Stimulated activated naive CD8-positive, alpha-beta T cell treated with anti-CD3 and anti-CD28 coated beads, Interleukin-15, Interleukin-2, amounts not matched to agents 100 U/mL and 50 U/mL, for 24 hours (primary cell): ENCODE data around the gene CCDC192.
"Not testable (repeated sequence)": the region's sequence is repeated elsewhere in the genome, so short reads cannot be mapped to it uniquely, and the experiment has no call there.

Source experiments
- ATAC-seq: fragments of 150-1000 bp; cut with Tn5 transposase; one replicate; pipeline ENCODE4 v1.10.0; 2021
- DNase-seq: peaks from one replicate; pipeline ENCODE4 v3.0.0; 2021

Gene CCDC192

GRCh38 chr5:127766676-127767335 lies 63.6 kb downstream of the CCDC192 start:
- ATAC-seq = no peak
- no peak for DNase-seq

- ATAC-seq (no peak), DNase-seq (no peak)
Measured at GRCh38 chr5:127769386-127769785, 66.2 kb downstream of the CCDC192 start.

DNA sequence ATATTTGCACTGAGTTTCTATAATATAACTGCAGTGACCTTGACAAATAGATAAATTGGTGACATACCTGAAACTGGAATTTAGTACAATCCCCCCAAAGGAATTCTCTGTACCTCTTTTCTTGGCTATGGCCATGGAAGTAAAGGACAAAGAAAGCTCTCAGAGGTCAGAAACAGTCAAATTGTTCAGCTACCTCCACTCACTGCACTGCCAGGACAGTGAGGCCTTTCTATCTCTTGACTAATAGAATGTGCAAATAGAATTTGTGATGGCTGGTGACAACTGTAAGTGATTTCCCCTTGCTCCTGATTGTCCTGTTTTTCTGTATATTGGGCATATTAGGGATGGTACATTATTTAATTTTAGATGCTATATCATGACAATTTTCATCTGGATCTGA lies 67.1 kb downstream of the CCDC192 start:
- no peak for ATAC-seq

GRCh38 chr5:127772531-127772930 lies 69.3 kb downstream of the CCDC192 start:
- ATAC-seq (no peak), DNase-seq (no peak)

More for the DNA sequence above, 67.1 kb downstream of the CCDC192 start:
- DNase-seq = no peak

GRCh38 chr5:127774221-127774620 lies 71.0 kb downstream of the CCDC192 start:
- DNase-seq (no peak), ATAC-seq (no peak)

DNA sequence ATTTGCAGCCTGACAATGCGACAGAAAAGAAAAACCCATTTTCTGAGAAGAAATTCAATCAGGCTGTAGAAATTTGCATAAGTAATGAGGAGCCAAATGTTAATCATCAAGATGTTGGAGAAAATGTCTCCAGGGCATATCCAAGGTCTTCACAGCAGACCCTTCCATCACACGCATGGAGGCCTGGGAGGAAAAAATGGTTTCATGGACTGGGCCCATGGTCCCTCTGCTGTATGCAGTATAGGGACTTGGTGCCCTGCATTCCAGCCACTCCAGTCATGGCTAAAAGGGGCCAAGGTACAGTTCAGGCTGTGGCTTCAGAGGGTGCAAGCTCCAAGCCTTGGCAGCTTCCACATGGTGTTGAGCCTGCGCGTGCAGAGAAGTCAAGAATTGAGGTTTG lies 73.3 kb downstream of the CCDC192 start:
- DNase-seq = no peak
- ATAC-seq = no peak

- ATAC-seq = no peak
Measured at GRCh38 chr5:127777957-127778356, 74.8 kb downstream of the CCDC192 start.

DNA sequence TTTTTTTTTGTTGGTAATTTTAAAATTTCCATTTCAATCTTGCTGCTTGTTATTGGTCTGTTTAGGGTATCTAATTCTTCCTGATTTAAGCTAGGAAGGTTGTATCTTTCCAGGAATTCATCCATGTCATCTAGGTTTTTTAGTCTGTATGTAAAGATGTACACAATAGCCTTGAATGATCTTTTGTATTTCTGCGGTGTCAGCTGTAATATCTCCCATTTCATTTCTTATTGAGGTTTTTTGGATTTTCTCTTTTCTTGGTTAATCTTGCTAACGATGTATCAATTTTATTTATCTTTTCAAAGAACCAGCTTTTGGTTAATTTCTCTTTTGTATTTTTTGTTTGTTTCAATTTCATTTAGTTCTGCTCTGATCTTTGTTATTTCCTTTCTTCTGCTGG lies 79.3 kb downstream of the CCDC192 start:
- ATAC-seq = not testable (repeated sequence)

More at GRCh38 chr5:127777957-127778356, 74.8 kb downstream of the CCDC192 start:
- DNase-seq = no peak

DNA sequence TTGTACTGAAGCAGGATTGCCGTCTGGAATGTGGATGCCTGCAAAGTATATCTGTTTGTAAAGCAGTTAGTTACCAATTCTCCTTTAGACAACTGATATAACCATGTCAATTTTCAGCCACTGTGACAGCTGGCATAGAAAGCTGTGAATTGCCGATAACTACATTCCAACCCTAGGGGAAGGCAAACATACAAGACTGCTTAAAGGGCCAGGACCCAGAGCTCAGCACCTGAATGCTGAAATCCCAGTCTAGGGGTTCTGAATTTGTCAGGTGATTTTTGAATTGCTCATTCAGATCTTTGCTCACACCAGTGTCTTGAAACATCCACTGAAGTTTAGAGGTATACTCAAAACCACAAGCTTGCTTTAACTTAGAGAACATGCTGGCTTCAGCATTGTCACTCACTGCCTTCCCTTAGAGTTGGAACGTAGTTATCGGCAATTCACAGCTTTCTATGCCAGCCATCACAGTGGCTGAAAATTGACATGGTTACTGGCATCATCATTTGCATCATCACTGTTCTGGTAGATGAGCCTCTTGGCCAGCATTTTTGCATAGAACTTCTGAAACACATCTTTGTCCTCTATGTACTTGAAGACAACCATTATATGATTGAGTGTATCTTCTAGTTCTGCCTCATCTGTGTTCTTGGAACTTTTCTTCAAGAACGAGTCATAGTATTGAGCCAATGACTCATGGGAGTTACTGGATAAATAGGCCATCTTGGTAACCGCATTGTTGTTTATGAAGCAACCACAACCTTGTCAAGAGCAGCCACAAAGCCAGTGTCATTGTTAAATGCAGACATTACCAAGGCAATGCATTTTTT lies 82.1 kb downstream of the CCDC192 start:
- peak; percentile 86 for ATAC-seq
- DNase-seq = no peak

More for the DNA sequence above, 79.3 kb downstream of the CCDC192 start:
- DNase-seq = not testable (repeated sequence)

GRCh38 chr5:127791439-127791838 lies 88.2 kb downstream of the CCDC192 start:
- no peak for ATAC-seq
- no peak for DNase-seq

- not testable (repeated sequence) for DNase-seq, ATAC-seq
Measured at GRCh38 chr5:127791908-127792307, 88.7 kb downstream of the CCDC192 start.

GRCh38 chr5:127793052-127793451 lies 89.9 kb downstream of the CCDC192 start:
- DNase-seq = no peak
- no peak for ATAC-seq

DNA sequence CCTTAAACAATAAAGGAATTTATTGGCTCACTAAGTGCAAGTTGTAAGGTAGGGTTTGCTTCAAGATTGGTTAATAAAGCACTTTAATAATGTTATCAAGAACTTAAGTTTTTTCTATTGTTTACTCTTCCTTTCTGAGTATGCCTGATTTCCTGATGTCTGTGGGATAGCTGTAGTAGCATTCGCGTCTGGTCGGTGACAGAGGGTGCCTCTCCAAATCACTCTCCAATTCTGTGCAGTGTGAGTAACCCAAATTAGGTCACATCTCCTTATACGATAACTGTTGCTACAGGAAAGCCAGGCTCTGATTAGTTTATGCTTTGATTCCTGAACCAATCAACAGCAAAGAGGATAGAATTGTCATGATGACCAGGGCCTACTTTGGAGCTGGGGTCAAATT lies 90.7 kb downstream of the CCDC192 start:
- no peak for ATAC-seq
- DNase-seq = no peak

- DNase-seq = no peak
- no peak for ATAC-seq
Measured at GRCh38 chr5:127796211-127796610, 93.0 kb downstream of the CCDC192 start.

DNA sequence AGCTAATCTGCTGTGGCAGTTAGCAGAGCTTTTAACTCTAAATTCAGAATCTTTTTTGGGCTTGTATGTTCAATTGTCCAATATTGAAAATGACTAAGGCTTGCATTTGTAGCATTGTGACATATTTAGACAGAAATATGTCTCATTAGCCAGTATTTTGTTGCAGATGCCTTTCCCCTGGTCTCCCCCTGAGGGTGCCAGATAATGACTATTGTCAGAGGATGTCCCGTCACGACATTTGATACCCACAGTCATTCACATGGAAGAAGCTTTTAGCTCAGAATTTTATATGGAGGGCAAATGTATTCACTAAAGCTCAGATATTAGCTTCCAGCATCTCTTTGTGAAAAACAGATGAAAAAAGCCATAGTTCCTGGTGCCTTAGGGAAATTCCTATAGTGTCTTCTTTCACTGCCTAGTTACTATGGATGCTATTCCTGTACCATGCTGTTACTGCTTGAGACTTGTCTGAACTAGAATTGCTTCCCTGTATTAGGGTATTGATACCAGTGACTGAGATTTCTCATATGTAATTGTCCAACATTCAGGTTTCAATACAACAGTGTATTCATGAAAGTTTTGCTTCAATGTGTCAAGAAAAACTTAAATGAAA lies 96.2 kb downstream of the CCDC192 start:
- ATAC-seq (no peak), DNase-seq (no peak)

GRCh38 chr5:127801751-127802476 lies 98.7 kb downstream of the CCDC192 start:
- no peak for DNase-seq

GRCh38 chr5:127802477-127802865 lies 99.3 kb downstream of the CCDC192 start:
- no peak for ATAC-seq
- DNase-seq = no peak

More at GRCh38 chr5:127801751-127802476, 98.7 kb downstream of the CCDC192 start:
- no peak for ATAC-seq

GRCh38 chr5:127804886-127805426 lies 101.8 kb downstream of the CCDC192 start:
- DNase-seq = no peak
- ATAC-seq = no peak

DNA sequence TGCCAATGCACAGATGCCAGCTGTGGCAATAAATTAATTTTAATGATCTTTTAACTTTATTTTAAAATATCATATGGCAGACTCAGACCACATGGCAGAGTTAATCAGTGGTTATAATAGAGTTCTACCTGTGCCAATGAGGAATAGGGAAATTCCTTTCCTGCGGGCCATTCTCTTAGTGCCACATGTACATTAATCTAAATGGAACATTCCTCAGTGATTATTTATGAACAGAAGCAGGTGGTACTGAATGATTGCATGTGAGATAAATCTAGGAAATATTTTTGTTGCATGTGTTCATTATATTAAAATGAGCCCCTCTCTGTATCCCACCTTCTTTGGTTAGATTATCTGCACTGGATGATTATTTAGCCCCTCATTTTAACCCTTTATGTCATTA lies 102.3 kb downstream of the CCDC192 start:
- ATAC-seq (no peak), DNase-seq (no peak)

- no peak for DNase-seq
- ATAC-seq = no peak
Measured at GRCh38 chr5:127806776-127807175, 103.6 kb downstream of the CCDC192 start.

DNA sequence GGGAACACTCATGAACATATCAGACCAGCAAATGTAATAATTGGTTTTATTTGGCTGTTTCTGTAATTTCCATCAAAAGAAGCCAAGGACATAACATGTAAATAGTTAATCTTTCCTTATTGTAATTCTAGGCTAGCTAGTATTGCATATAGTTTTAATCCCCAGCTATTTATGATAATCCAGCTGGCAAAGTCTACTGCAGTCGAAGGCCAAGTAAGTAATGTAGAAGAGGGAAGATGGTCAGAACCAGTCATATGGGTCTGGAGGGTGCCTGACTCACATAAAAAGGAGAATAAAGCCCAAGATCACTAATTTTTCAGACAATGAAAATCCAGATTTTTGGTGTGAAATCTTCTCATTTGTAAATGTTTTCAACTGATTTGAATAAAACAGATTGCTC lies 106.3 kb downstream of the CCDC192 start:
- DNase-seq (no peak), ATAC-seq (no peak)

DNA sequence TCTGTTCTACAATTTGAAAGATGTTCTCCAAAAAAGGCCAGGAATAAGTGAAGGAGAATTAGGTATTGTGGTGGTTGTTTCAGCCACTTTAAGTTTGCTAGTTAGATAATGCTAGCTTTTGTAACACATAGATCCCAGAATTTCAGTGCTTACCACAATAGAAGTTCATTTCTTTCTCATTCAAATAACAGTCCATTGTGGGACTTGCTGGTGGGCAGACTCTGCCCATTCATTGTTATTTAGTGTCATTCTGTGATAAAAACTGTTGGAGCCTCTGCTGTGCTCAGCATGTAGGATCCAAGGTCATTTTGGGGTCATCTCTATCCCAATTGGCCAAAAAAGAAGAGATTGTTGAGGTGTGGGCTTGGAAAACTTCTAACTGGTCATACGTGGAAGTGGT lies 106.8 kb downstream of the CCDC192 start:
- ATAC-seq (no peak), DNase-seq (no peak)
